HepG2 (cell line): ENCODE data around the gene IGLON5. TPM values are rescaled to one million over a fixed set of nuclear protein-coding genes. Genes with fewer than 3 reads are reported as not detected.

Source experiments
- ATAC-seq: fragments of 200-7000 bp; cut with Tn5 transposase; 3 replicates; pipeline ENCODE4 v1.9.1; 2020; ENCODE audit warnings: mild to moderate bottlenecking, moderate library complexity
- BruUV-seq: library from RNA; stranded (reverse); fragments of 400-500 nt; replicated peaks from 2 replicates; lab custom pipeline; 2021; lab: Mats Ljungman, UMichigan
- CTCF ChIA-PET: fragments of 300-600 bp; formaldehyde crosslinking; extraction: SDS; loops from one replicate; lab custom pipeline; 2021; ENCODE audit warnings: low total read pairs, inconsistent platforms, low intra/inter-chr PET ratio; lab: Yijun Ruan, JAX
- POLR2A ChIA-PET: fragments of 350-600 bp; sonication (Branson Sonifier 250); formaldehyde crosslinking; loops from one replicate; lab custom pipeline; 2020; ENCODE audit warnings: antibody characterized with exemption, inconsistent platforms; lab: Yijun Ruan, JAX
- DNase-seq: peaks from one replicate; pipeline ENCODE4 v3.0.0-alpha.2; 2015; ENCODE audit warnings: low spot score
- FAIRE-seq: peaks from 3 replicates; lab custom pipeline; 2011; peaks lifted over from hg19 to GRCh38; lab: Jason Lieb, UNC
- H2AFZ ChIP-seq: one replicate; pipeline ENCODE4 v1.6.1; 2011; ENCODE audit warnings: low read length, inconsistent platforms
- H3K27ac ChIP-seq: fragments of 300-600 bp; 3 replicates; pipeline ENCODE4 v1.8.0; 2011; ENCODE audit warnings: mixed run types, mild to moderate bottlenecking, mixed read lengths, low read length, inconsistent platforms; ENCODE audit not compliant: insufficient read depth; ENCODE audit errors: extremely low read length
- H3K27me3 ChIP-seq, 2 experiments: fragments of 200-600 bp in 1 of 2; 2 replicates in 1 of 2; 3 replicates in 1 of 2; pipeline versions ENCODE4 v1.6.0 to v1.8.0; 2011; ENCODE audit warnings: low read length in 2 of 2, mild to moderate bottlenecking in 2 of 2, moderate library complexity in 2 of 2, inconsistent platforms in 1 of 2; ENCODE audit not compliant: insufficient read depth in 2 of 2, control insufficient read depth in 1 of 2
- H3K36me3 ChIP-seq, 2 experiments: fragments of 200-600 bp in 1 of 2; replicated peaks in 1 of 2; 2 replicates in 1 of 2; 3 replicates in 1 of 2; pipeline versions ENCODE4 v1.5.1 to v1.8.0; 2011; ENCODE audit warnings: low read length in 2 of 2, inconsistent platforms in 1 of 2; ENCODE audit not compliant: insufficient read depth in 2 of 2, control insufficient read depth in 1 of 2
- H3K4me1 ChIP-seq: 2 replicates; pipeline ENCODE4 v1.5.1; 2012; ENCODE audit warnings: low read length, inconsistent platforms; ENCODE audit not compliant: insufficient read depth
- H3K4me2 ChIP-seq: 2 replicates; pipeline ENCODE4 v1.6.0; 2011; ENCODE audit warnings: low read depth, low read length, inconsistent platforms
- H3K4me3 ChIP-seq, 3 experiments: fragments of 200-600 bp in 1 of 3; sonication (generic), shearing (Covaris generic) in 1 of 3; replicated peaks in 1 of 3; 2 replicates each; pipeline ENCODE4 v1.5.1; 2011 to 2016; ENCODE audit warnings: low read length in 3 of 3, inconsistent platforms in 2 of 3, low read depth in 2 of 3, mild to moderate bottlenecking in 2 of 3, control low read depth in 1 of 3, mixed read lengths in 1 of 3; ENCODE audit not compliant: insufficient read depth in 1 of 3
- H3K79me2 ChIP-seq: one replicate; pipeline ENCODE4 v1.6.1; 2011; ENCODE audit warnings: low read length, inconsistent platforms; ENCODE audit not compliant: insufficient read depth
- H3K9ac ChIP-seq: 2 replicates; pipeline ENCODE4 v1.6.0; 2011; ENCODE audit warnings: mild to moderate bottlenecking, low read depth, low read length, inconsistent platforms; ENCODE audit not compliant: insufficient read depth
- H3K9me3 ChIP-seq: 2 replicates; pipeline ENCODE4 v1.5.1; 2012; ENCODE audit warnings: mild to moderate bottlenecking, low read length
- H4K20me1 ChIP-seq: 2 replicates; pipeline ENCODE4 v1.6.0; 2011; ENCODE audit warnings: inconsistent platforms, mild to moderate bottlenecking, low read length, moderate library complexity; ENCODE audit not compliant: insufficient read depth
- CREM ChIP-seq, 2 experiments: sonication (generic) in 1 of 2; formaldehyde crosslinking in 1 of 2; IDR thresholded peaks; 2 replicates each; pipeline versions ENCODE4 v1.4.0 to v1.6.1; 2016 to 2020; ENCODE audit warnings: antibody characterized with exemption in 1 of 2, mild to moderate bottlenecking in 1 of 2, missing genetic modification reagents in 1 of 2
- NFYB ChIP-seq: sonication (generic); formaldehyde crosslinking; IDR thresholded peaks from 2 replicates; pipeline ENCODE4 v1.4.0; 2020; ENCODE audit warnings: missing genetic modification reagents
- NFYC ChIP-seq: IDR thresholded peaks from 2 replicates; pipeline ENCODE4 v1.6.1; 2016; ENCODE audit warnings: missing genetic modification reagents, missing compliant biosample characterization
- RELA ChIP-seq: sonication (generic); formaldehyde crosslinking; IDR thresholded peaks from 2 replicates; pipeline ENCODE4 v1.4.0; 2020; ENCODE audit warnings: missing genetic modification reagents
- WGBS: methylation state at CpG from one replicate; pipeline ENCODE4 v1.1.6; 2017; ENCODE audit warnings: low lambda C conversion rate; 5-methylcytosine and 5-hydroxymethylcytosine counted together
- in situ Hi-C: cut with HindIII; loops from 2 replicates; pipeline ENCODE4 v1.10.0; 2017; ENCODE audit warnings: low pct_unique_long_range_greater_than_20kb; ENCODE audit not compliant: extremely low pct_ligation_motif_present
- intact Hi-C: fragments of 100-400 bp; cut with micrococcal nuclease; formaldehyde crosslinking; loops from one replicate; pipeline ENCODE4 v1.10.0; 2022; ENCODE audit not compliant: unreplicated experiment
- polyA plus RNA-seq, 8 experiments: library from polyadenylated mRNA; depleted of rRNA in 3 of 8; stranded (reverse) in 7 of 8; unstranded in 1 of 8; fragments of >200 nt; fragmentation: Illumina TruSeq in 4 of 8; extraction: Trizol in 4 of 8; gene quantifications; 2 replicates each; pipeline versions ENCODE4 v1.2.1 to v1.2.3, GENCODE V29; 2011 to 2016; ENCODE audit warnings: low read depth in 4 of 8, missing spikeins in 1 of 8, mixed read lengths in 1 of 8; ENCODE audit not compliant: insufficient read depth in 1 of 8
- total RNA-seq, 5 experiments: library from RNA; depleted of rRNA; stranded (reverse); fragments of >200 nt; fragmentation: Illumina TruSeq; extraction: Trizol; gene quantifications; 2 replicates each; pipeline ENCODE4 v1.2.3, GENCODE V29; 2016; ENCODE audit warnings: low read depth in 1 of 5
- TF ChIP-seq, protein P1 (sequence below): sonication (generic); formaldehyde crosslinking; IDR thresholded peaks from 2 replicates; pipeline ENCODE4 v1.4.0; 2020; ENCODE audit warnings: mild to moderate bottlenecking, missing genetic modification reagents

IGLON5 gene
- total and polyA plus RNA-seq, 2 of the 13 experiments (the other 11 are each of a cell fraction or from before 2014, with no cell fraction given) = 0.04 to 5.7 TPM

GRCh38 chr19:51331716-51332115 is 20.3 kb downstream of the IGLON5 start (continued):
- TF ChIP-seq, protein P1, sequence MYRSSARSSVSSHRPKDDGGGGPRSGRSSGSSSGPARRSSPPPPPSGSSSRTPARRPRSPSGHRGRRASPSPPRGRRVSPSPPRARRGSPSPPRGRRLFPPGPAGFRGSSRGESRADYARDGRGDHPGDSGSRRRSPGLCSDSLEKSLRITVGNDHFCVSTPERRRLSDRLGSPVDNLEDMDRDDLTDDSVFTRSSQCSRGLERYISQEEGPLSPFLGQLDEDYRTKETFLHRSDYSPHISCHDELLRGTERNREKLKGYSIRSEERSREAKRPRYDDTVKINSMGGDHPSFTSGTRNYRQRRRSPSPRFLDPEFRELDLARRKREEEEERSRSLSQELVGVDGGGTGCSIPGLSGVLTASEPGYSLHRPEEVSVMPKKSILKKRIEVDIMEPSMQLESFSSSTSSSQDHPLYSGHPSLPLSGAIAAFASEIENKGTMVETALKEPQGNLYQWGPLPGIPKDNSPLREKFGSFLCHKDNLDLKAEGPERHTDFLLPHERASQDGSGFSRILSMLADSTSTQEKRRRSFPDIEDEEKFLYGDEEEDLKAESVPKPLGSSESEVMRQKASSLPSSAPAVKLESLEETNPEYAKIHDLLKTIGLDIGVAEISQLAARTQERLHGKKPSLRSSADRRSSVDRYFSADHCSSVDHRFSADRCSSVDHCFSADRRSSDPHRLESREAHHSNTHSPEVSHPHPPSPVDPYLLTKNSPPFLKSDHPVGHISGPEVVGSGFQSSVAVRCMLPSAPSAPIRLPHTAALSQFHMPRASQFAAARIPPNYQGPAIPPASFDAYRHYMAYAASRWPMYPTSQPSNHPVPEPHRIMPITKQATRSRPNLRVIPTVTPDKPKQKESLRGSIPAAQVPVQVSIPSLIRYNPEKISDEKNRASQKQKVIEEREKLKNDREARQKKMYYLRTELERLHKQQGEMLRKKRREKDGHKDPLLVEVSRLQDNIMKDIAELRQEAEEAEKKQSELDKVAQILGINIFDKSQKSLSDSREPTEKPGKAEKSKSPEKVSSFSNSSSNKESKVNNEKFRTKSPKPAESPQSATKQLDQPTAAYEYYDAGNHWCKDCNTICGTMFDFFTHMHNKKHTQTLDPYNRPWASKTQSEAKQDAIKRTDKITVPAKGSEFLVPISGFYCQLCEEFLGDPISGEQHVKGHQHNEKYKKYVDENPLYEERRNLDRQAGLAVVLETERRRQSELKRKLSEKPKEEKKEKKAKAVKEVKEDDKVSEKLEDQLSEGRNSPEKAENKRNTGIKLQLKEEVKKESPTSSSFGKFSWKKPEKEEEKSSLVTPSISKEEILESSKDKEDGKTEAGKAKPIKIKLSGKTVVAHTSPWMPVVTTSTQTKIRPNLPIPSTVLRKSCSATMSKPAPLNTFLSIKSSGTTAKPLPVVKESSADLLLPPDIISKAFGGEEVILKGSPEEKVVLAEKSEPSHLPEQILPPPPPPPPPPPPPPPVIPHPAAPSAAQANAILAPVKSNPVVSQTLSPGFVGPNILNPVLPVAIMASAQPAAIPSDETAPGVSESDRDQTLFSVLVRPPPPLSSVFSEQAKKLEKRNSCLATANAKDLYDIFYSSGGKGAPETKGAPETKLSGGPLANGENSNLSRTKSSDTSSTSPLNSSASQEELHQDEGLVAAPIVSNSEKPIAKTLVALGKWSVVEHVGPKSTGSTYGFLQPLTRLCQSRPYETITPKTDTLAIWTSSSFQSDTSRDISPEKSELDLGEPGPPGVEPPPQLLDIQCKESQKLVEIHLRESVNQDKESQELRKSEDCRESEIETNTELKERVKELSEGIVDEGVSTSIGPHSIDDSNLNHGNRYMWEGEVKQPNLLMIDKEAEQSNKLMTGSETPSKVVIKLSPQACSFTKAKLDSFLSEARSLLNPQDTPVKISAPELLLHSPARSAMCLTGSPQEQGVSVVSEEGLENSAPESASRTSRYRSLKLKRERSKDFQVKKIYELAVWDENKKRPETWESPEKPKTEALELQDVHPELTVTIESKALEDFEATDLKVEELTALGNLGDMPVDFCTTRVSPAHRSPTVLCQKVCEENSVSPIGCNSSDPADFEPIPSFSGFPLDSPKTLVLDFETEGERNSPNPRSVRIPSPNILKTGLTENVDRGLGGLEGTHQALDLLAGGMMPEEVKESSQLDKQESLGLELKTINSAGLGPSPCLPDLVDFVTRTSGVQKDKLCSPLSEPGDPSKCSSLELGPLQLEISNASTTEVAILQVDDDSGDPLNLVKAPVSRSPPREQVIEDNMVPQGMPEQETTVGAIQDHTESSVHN (CRISPR knock-in tag) = no peak
- no peak for TF ChIP-seq RELA (CRISPR knock-in tag)

- ATAC-seq = no peak
- no peak for FAIRE-seq
- in situ Hi-C loops = no loop called here
- Histone ChIP-seq H3K36me3 (peaks cover 10 to 27% of the 10 kb centered on the region in 2 experiments; a peak in 4 of 5 replicates), H3K4me1 (peaks cover 4% of the 10 kb centered on the region; the same call in 1 of the 2 replicates), H4K20me1 (no peaks in the 10 kb centered on the region), H3K9me3 (no peaks in the 10 kb centered on the region), H3K4me3 (no peak overlapping the region), H3K27ac (no peak overlapping the region), H3K4me2 (no peak overlapping the region), H3K79me2 (no peaks in the 10 kb centered on the region), H2AFZ (no peak overlapping the region), H3K27me3 (no peaks in the 10 kb centered on the region), H3K9ac (no peak overlapping the region)
- intact Hi-C loops = no loop called here
- 94% methylated on average over 12 of the region's 13 CpGs for WGBS
- ChIA-PET POLR2A (no interaction called here), CTCF (no interaction called here)
- BruUV-seq = no TSS peak
- no peak for DNase-seq
- TF ChIP-seq NFYC (CRISPR knock-in tag) (peak; percentile 48; the same call in 1 of the 2 replicates), CREM (IDR thresholded peaks at IDR 0.05) (no peak), CREM (CRISPR knock-in tag; IDR thresholded peaks at IDR 0.05) (no peak), NFYB (CRISPR knock-in tag) (peak; percentile 49)
These were observed 22.5 kb downstream of the IGLON5 start for GRCh38 chr19:51333836-51334460.
